Hematopoietic multipotent progenitor cell treated with erythropoietin and hydrocortisone succinate and interleukin-3 and kit ligand, for 4 days (in vitro differentiated cells): ENCODE data around the gene MPZL1.
A peak's percentile ranks its signal among the peaks of the same experiment; 100 is the strongest.
"Not testable (repeated sequence)": the region's sequence is repeated elsewhere in the genome, so short reads cannot be mapped to it uniquely, and the experiment has no call there.

Source experiments
- DNase-seq: peaks from one replicate; pipeline ENCODE4 v3.0.0-alpha.2; 2015

Gene MPZL1

GRCh38 chr1:167819849-167820683 lies 98.3 kb downstream of the MPZL1 start:
- DNase-seq = peak; percentile 69

- DNase-seq = no peak
These were observed 99.0 kb downstream of the MPZL1 start for GRCh38 chr1:167820684-167821355.

GRCh38 chr1:167821356-167821685 lies 99.5 kb downstream of the MPZL1 start:
- no peak for DNase-seq

- no peak for DNase-seq
These were observed 100.3 kb downstream of the MPZL1 start for GRCh38 chr1:167821969-167822685.

GRCh38 chr1:167824163-167824794 lies 102.5 kb downstream of the MPZL1 start:
- no peak for DNase-seq

GRCh38 chr1:167825419-167826079 lies 103.8 kb downstream of the MPZL1 start:
- no peak for DNase-seq

- no peak for DNase-seq
These were observed 104.3 kb downstream of the MPZL1 start for GRCh38 chr1:167826127-167826526.

GRCh38 chr1:167829868-167830267 lies 108.1 kb downstream of the MPZL1 start:
- peak; percentile 37 for DNase-seq

- DNase-seq = not testable (repeated sequence)
These were observed 108.9 kb downstream of the MPZL1 start for GRCh38 chr1:167830668-167831067.

- DNase-seq = no peak
These were observed 110.9 kb downstream of the MPZL1 start for GRCh38 chr1:167832693-167833092.

- no peak for DNase-seq
These were observed 112.1 kb downstream of the MPZL1 start for GRCh38 chr1:167833904-167834303.

GRCh38 chr1:167836197-167836596 lies 114.4 kb downstream of the MPZL1 start:
- DNase-seq = no peak

- peak; percentile 22 for DNase-seq
These were observed 115.5 kb downstream of the MPZL1 start for GRCh38 chr1:167837326-167837725.

- DNase-seq = no peak
These were observed 117.2 kb downstream of the MPZL1 start for GRCh38 chr1:167839009-167839408.
